HEK293 (cell line): Measurements from ENCODE around the gene TAS2R1.

ENCODE experiments used
- CTCF ChIA-PET: fragments of 350-600 bp; formaldehyde crosslinking; extraction: SDS; loops from one replicate; lab custom pipeline; 2021; ENCODE audit warnings: antibody characterized with exemption; lab: Yijun Ruan, JAX
- POLR2A ChIA-PET: fragments of 300-600 bp; formaldehyde crosslinking; extraction: SDS; loops from one replicate; lab custom pipeline; 2020; ENCODE audit warnings: antibody characterized with exemption, inconsistent platforms; lab: Yijun Ruan, JAX
- H3K27ac ChIP-seq: fragments of 200-500 bp; sonication (Bioruptor generic); 2 replicates; pipeline ENCODE4 v1.5.1; 2014; ENCODE audit warnings: low read depth, low read length, control low read depth, inconsistent platforms; ENCODE audit errors: extremely low read depth
- H3K36me3 ChIP-seq, 2 experiments: fragments of 200-500 bp in 1 of 2; sonication (Bioruptor generic) in 1 of 2; 1 replicate in 1 of 2; 2 replicates in 1 of 2; pipeline ENCODE4 v1.5.1; 2014 to 2017; ENCODE audit warnings: inconsistent platforms in 2 of 2, low read length in 2 of 2; ENCODE audit not compliant: control insufficient read depth in 2 of 2, insufficient read depth in 1 of 2
- H3K4me1 ChIP-seq: fragments of 200-500 bp; sonication (Bioruptor generic); 2 replicates; pipeline ENCODE4 v1.5.1; 2014; ENCODE audit warnings: mild to moderate bottlenecking, low read length, inconsistent platforms; ENCODE audit not compliant: control insufficient read depth, insufficient read depth
- H3K4me3 ChIP-seq: 2 replicates; pipeline ENCODE4 v1.5.1; 2011; ENCODE audit warnings: low read depth, mild to moderate bottlenecking, control low read depth, low read length, moderate library complexity
- H3K9me3 ChIP-seq: fragments of 200-500 bp; sonication (Bioruptor generic); 2 replicates; pipeline ENCODE4 v1.5.1; 2014; ENCODE audit warnings: low read depth, low read length, inconsistent platforms; ENCODE audit not compliant: control insufficient read depth, insufficient read depth
- IKZF3 ChIP-seq: fragments of 450-650 bp; IDR thresholded peaks from 2 replicates; pipeline ENCODE4 v1.5.0; 2018; ENCODE audit warnings: missing biosample characterization, mild to moderate bottlenecking, missing genetic modification characterization, moderate library complexity
- KLF7 ChIP-seq: fragments of 450-650 bp; formaldehyde crosslinking; IDR thresholded peaks from 2 replicates; pipeline ENCODE4 v1.5.1; 2016; ENCODE audit warnings: missing biosample characterization, missing genetic modification characterization, borderline replicate concordance
- PRDM2 ChIP-seq: fragments of 450-650 bp; formaldehyde crosslinking; IDR thresholded peaks from 2 replicates; pipeline ENCODE4 v1.5.1; 2016; ENCODE audit warnings: missing biosample characterization, missing genetic modification characterization, borderline replicate concordance
- PRDM4 ChIP-seq: fragments of 450-650 bp; formaldehyde crosslinking; IDR thresholded peaks from 2 replicates; pipeline ENCODE4 v1.5.1; 2017; ENCODE audit warnings: missing biosample characterization, missing genetic modification characterization
- RBAK ChIP-seq: fragments of 450-650 bp; formaldehyde crosslinking; IDR thresholded peaks from 2 replicates; pipeline ENCODE4 v1.5.1; 2016; ENCODE audit warnings: missing biosample characterization, missing genetic modification characterization
- SP2 ChIP-seq: fragments of 450-650 bp; formaldehyde crosslinking; IDR thresholded peaks from 2 replicates; pipeline ENCODE4 v1.5.1; 2016; ENCODE audit warnings: missing biosample characterization, missing genetic modification characterization
- ZNF133 ChIP-seq: fragments of 450-650 bp; formaldehyde crosslinking; IDR thresholded peaks from 2 replicates; pipeline ENCODE4 v1.5.1; 2016; ENCODE audit warnings: missing biosample characterization, missing genetic modification characterization
- ZNF146 ChIP-seq: fragments of 450-650 bp; formaldehyde crosslinking; IDR thresholded peaks from 2 replicates; pipeline ENCODE4 v1.5.1; 2016; ENCODE audit warnings: missing biosample characterization, missing genetic modification characterization
- ZNF211 ChIP-seq: fragments of 450-650 bp; formaldehyde crosslinking; IDR thresholded peaks from 2 replicates; pipeline ENCODE4 v1.5.1; 2016; ENCODE audit warnings: low read depth, missing biosample characterization, missing genetic modification characterization
- ZNF214 ChIP-seq: fragments of 450-650 bp; formaldehyde crosslinking; IDR thresholded peaks from 2 replicates; pipeline ENCODE4 v1.5.1; 2017; ENCODE audit warnings: missing biosample characterization, mild to moderate bottlenecking, missing genetic modification characterization, borderline replicate concordance
- ZNF23 ChIP-seq: fragments of 450-650 bp; formaldehyde crosslinking; IDR thresholded peaks from 2 replicates; pipeline ENCODE4 v1.5.1; 2016; ENCODE audit warnings: missing biosample characterization, missing genetic modification characterization, borderline replicate concordance
- ZNF280D ChIP-seq: fragments of 450-650 bp; formaldehyde crosslinking; IDR thresholded peaks from 2 replicates; pipeline ENCODE4 v1.5.1; 2016; ENCODE audit warnings: missing biosample characterization, missing genetic modification characterization
- ZNF292 ChIP-seq: fragments of 450-650 bp; formaldehyde crosslinking; IDR thresholded peaks from 2 replicates; pipeline ENCODE4 v1.5.1; 2016; ENCODE audit warnings: low read depth, missing biosample characterization, missing genetic modification characterization, borderline replicate concordance
- ZNF529 ChIP-seq: fragments of 450-650 bp; formaldehyde crosslinking; IDR thresholded peaks from 2 replicates; pipeline ENCODE4 v1.5.1; 2017; ENCODE audit warnings: missing genetic modification characterization, missing biosample characterization; ENCODE audit not compliant: insufficient replicate concordance
- ZNF560 ChIP-seq: fragments of 450-650 bp; formaldehyde crosslinking; IDR thresholded peaks from 2 replicates; pipeline ENCODE4 v1.5.1; 2017; ENCODE audit warnings: missing biosample characterization, missing genetic modification characterization, borderline replicate concordance
- ZNF677 ChIP-seq: fragments of 450-650 bp; IDR thresholded peaks from 2 replicates; pipeline ENCODE4 v1.5.0; 2018; ENCODE audit warnings: missing biosample characterization, mild to moderate bottlenecking, missing genetic modification characterization, moderate library complexity
- ZNF791 ChIP-seq: fragments of 450-650 bp; formaldehyde crosslinking; IDR thresholded peaks from 2 replicates; pipeline ENCODE4 v1.5.1; 2016; ENCODE audit warnings: missing biosample characterization, missing genetic modification characterization
- ZNF837 ChIP-seq: fragments of 450-650 bp; formaldehyde crosslinking; IDR thresholded peaks from 2 replicates; pipeline ENCODE4 v1.5.1; 2016; ENCODE audit warnings: missing biosample characterization, missing genetic modification characterization
- ZNF843 ChIP-seq: fragments of 450-650 bp; formaldehyde crosslinking; IDR thresholded peaks from 2 replicates; pipeline ENCODE4 v1.5.1; 2016; ENCODE audit warnings: missing biosample characterization, missing genetic modification characterization

TAS2R1 gene

GRCh38 chr5:9587135-9587534, 43.0 kb downstream of the TAS2R1 start:
- CTCF ChIA-PET = interaction anchor here (0.7 kb wide), 1 partner anchor 43 kb away, joined by 3 read pairs; no protein-coding TSS in a partner anchor

GRCh38 chr5:9582406-9582805, 47.7 kb downstream of the TAS2R1 start:
- Histone ChIP-seq H3K9me3 (no peaks in the 10 kb centered on the region), H3K4me1 (no peaks in the 10 kb centered on the region), H3K36me3 (no peaks in the 10 kb centered on the region), H3K4me3 (no peak overlapping the region), H3K27ac (no peak overlapping the region)
- POLR2A ChIA-PET = no interaction called here
- CTCF ChIA-PET = no interaction called here
- TF ChIP-seq ZNF843 = no peak
- TF ChIP-seq ZNF560 (tag by site-specific recombination) = no peak
- TF ChIP-seq ZNF529 (tag by site-specific recombination) = no peak
- no peak for TF ChIP-seq PRDM4 (tag by site-specific recombination)
- TF ChIP-seq ZNF211 (tag by site-specific recombination) = no peak
- TF ChIP-seq ZNF133 = no peak
- no peak for TF ChIP-seq RBAK (tag by site-specific recombination)
- no peak for TF ChIP-seq ZNF292 (tag by site-specific recombination)
- no peak for TF ChIP-seq IKZF3 (tag by site-specific recombination)
- no peak for TF ChIP-seq ZNF837 (tag by site-specific recombination)
- TF ChIP-seq ZNF214 (tag by site-specific recombination) = no peak
- no peak for TF ChIP-seq ZNF280D (tag by site-specific recombination)
- TF ChIP-seq ZNF23 = no peak
- no peak for TF ChIP-seq ZNF146 (tag by site-specific recombination)
- no peak for TF ChIP-seq SP2 (tag by site-specific recombination)

More at GRCh38 chr5:9587135-9587534, 43.0 kb downstream of the TAS2R1 start:
- POLR2A ChIA-PET = no interaction called here
- no peaks in the 10 kb centered on the region for H3K4me1 ChIP-seq
- H3K4me3 ChIP-seq = no peak overlapping the region
- no peaks in the 10 kb centered on the region for H3K36me3 ChIP-seq
- TF ChIP-seq KLF7 (no peak), ZNF791 (tag by site-specific recombination) (no peak), PRDM2 (tag by site-specific recombination) (no peak), ZNF677 (tag by site-specific recombination) (no peak)
- H3K27ac ChIP-seq = no peak overlapping the region
- no peaks in the 10 kb centered on the region for H3K9me3 ChIP-seq
